ENCODE measurements around the gene MTFP1.
A peak's percentile ranks its signal among the peaks of the same experiment; 100 is the strongest.
"Not testable (repeated sequence)": the region's sequence is repeated elsewhere in the genome, so short reads cannot be mapped to it uniquely, and the experiment has no call there.

The MTFP1 gene

DNA sequence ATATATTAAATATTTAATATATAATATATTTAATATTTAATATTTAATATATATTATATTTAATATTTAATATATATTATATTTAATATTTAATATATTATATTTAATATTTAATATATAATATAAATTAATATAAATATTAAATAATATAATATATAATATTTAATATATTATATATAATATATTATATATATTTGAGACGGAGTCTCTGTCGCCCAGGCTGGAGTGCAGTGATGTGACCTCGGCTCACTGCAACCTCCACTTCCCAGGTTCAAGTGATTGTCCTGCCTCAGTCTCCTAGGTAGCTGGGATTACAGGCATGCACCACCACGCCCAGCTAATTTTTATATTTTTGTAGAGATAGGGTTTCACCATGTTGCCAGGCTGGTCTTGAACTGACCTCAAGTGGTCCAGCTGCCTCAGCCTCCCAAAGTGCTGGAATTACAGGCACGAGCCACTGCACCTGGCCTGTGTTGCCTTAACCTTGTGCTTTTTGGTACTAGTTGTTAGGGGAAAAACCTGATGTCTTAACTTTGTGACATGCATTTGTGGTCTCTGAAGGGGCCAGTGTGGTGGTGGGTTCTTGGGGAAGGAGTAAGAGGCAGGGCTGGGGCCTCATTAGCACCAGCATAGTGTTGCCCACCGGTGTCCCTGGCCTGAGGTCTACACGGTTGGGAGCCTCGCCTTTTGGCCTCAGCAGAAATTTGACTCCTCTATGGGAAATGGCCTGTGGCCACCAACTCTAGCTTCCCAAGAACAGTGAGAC lies 29.7 kb downstream of the MTFP1 start:
- DNase-seq (ENCODE audit: low spot score): no peak

- no peak for DNase-seq (ENCODE audit: low spot score)
Measured at GRCh38 chr22:30457981-30458380, 32.4 kb downstream of the MTFP1 start.

DNA sequence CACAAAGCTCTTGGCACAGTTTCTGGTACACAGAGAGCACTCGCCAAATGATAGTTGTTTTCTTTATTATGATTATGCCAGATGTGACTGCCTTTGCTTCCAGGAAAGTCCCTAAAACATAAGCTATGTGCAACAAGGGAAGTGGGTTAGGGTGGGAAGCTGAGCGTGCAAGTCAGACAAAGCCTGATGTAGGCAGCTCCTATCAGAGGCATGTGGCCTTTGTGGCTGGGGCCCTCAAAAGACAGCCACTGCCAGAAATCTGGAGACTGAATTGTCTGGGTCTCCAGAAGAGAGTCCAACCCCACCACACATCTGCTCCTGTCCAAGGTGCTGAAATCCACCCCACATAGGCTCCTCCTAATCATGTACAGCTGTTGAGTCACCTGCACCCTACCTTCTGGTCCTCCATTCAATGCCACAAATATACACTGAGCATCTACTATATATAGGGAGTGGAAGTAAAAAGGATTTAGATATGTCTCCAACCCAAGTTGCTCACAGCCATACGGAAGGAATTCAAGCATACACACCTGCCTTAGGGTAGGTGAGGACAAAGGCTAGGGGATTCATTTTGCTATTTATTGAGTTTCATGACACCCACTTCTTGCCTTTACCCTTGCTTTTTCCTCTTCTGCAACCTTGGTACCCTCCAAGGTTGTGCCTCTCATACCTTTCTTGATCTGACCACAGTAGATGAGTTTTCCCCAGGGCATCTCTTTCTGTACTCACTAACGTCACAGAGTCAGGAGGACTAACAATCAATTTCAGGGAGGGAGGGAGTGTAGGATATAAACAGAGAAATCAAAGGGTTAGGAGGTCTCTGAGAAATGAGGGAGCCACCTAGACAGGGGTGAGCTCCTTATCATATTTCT lies 33.8 kb downstream of the MTFP1 start:
- no peak for DNase-seq (ENCODE audit: low spot score)

DNA sequence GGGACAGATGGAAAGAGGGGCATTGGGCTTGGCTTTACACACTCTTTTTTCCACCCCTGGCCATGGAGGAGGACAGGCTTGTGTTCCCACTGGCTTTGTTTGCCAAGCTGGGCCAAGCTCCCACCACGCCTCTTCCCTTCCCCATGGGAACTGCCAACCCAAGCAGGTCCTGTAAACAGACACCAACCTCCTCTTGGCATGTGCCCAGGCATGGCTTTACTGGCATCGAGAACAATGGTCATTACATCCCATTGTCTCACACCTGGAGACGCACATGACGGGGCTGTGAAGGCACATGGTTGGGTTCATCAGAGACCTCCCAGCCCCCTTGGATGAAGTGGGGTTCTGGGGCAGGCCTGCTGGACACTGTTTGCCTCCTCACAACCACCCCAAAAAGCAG lies 34.6 kb downstream of the MTFP1 start:
- DNase-seq (ENCODE audit: low spot score): no peak

DNA sequence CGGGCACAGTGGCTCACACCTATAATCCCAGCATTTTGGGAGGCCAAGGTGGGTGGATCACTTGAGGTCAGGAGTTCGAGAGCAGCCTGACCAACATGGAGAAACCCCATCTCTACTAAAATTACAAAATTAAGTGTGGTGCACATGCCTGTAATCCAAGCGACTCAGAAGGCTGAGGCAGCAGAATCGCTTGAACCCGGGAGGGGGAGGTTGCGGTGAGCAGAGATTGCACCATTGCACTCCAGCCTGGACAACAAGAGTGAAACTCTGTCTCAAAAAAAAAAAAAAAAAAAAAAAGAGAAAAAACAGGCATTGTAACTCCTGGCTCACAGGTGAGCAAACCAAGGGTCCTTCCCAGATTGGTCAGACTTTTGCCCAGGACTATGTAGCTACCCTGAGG lies 35.0 kb downstream of the MTFP1 start:
- DNase-seq (ENCODE audit: low spot score): not testable (repeated sequence)

DNA sequence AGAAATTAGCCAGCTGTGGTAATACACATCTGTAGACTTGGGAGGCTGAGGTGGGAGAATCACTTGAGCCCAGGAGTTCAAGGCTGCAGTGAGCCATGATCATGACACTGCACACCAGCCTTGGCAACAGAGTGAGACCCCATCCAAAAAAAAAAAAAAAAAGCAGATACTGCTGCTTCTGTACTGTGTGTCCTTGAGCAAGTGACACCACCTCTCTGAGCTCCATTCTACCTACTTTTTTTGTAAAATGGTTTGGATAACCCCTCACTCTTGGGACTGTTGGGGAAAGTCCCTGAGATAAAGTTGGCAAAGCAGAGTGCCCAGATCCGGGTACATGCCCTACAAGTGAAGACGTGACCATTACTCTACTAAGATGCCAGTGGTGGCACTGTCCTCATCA lies 43.6 kb downstream of the MTFP1 start:
- no peak for DNase-seq (ENCODE audit: low spot score)

GRCh38 chr22:30470655-30471054 lies 45.1 kb downstream of the MTFP1 start:
- no peak for DNase-seq (ENCODE audit: low spot score)

DNA sequence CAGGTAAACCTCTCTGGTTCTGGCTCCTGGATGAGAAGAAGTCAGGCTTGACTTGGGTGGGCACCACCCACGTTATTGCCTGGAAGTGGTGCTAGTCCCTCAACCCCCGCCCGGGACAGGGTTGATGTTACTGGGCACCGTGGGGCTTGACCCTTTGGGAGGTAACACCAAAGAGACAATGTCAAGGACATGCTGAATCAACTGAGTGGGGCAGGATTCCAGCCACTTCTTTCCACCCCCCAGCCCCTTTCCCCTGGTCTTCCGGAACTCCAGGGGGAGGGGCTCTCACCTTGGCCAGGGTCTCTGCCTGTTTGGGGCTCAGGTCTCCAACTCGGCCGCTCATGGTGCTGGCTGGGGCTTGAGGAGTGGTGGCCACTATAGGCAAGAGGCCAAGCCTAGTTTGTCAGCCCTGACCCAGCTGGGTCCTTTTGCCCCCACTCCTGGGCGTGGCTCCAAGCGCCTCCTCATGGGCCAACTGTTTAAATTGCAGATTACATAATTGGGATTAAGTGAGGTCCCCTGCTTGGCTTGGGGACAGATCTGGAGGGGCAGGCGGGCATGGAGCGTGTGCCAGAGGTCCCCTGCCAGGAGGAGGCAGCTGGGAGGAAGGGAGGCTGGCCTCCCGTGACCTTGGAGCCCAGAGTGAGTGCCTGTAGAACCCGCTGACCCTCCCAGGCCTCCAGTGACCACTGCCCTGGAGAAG lies 46.2 kb downstream of the MTFP1 start, which contains the start of gene SEC14L3:
TSS of gene SEC14L3 (minus strand) at position 402 of the 703 bp plus-strand sequence. CDS start at position 343, 59 bp downstream.
- no peak for DNase-seq (ENCODE audit: low spot score)

DNA sequence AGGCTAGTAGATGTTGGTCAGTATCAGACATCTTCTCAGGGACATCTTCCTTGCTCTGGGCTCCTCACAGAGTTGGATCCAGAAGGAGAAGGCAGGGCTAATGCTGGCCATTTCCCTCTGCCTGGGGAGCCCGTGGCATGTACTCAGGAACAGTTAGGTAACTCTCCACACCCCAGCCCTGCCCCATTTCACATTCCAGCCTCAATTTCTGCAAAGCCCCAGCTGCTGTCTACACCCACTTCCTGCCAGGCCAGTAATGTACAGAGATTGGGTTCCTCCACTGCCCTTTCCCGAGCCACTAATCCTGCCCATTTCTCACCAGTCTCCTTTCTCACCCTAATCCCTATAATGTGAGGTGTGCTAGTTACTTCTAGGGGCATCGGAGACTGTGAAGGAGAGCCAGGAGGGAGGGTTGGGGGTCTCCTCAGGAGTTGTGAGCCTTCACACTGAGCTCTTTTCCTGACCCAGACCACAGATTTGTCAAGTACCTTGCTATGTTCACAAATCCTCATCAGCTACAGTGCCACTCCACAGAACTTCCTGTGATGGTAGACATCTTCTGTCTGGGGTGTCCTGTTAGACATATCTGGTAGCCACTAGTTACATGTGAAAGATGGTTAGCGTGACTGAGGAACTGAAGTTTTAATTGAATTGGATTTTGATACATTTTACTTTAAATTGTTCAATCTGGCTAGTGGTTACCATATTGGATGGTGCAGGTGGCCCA lies 47.6 kb downstream of the MTFP1 start:
- DNase-seq (ENCODE audit: low spot score): no peak

DNA sequence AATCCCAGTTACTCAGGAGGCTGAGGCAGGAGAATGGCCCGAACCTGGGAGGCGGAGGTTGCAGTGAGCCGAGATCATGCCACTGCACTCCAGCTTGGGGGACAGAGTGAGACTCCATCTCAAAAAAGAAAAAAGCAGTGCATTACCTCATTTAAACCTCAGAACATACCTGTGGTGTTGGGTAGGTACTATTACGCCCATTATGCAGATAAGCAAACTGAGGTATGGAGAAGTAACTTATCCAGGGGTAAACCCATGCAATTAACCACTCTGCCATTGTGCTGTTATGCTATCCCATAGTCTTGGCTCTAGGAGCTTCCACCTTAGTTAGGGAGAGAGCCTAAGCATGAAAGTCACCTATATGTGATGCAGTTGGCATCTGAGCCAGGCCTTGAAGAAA lies 48.6 kb downstream of the MTFP1 start:
- DNase-seq (ENCODE audit: low spot score): no peak

DNA sequence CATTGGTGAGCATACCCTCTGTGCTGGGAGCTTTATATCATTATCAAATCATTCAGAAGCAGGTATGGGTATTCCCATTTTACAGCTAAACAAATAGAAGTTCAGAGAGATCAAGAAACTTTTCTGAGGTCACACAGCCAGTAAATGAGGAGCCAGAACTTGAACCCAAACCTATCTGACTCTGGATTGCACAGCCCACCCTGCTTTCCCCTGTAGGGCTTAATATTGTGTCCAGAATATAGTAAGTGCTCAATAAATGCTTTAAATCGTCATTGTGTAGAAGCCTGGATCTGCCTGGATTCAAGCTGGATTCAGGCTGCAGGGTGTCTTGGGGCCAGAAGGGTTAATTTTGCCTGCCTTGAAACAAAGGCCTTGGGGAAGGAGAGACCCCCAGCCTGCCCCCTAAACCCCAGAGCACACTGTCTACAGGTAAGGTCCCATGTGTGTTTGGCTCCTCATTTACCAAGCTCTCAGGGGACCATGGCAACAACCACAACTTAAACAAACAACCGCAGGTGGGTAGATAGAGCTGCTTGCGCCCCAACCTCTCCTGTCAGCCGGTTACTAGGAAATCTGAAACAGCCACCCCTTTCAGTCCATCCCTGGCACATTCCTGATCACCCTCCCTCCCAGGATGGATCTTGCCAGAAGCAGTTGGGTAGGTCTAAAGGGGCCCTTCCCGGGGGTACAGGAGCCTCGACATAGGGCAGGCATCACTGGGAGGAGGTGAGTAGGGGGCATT lies 49.3 kb downstream of the MTFP1 start:
- DNase-seq (ENCODE audit: low spot score): peak; percentile 20
